Activated CD4-positive, alpha-beta memory T cell treated with anti-CD3 and anti-CD28 coated beads, Interleukin-2, amount 10 ng/mL, durations not matched to agents 7 days and 5 days (primary cell): ENCODE measurements around the gene UAP1. TPM values are rescaled to one million over a fixed set of nuclear protein-coding genes. Genes with fewer than 3 reads are reported as not detected.

Experiments used
- CTCF ChIA-PET: fragments of 350-600 bp; sonication (Branson Sonifier 250); formaldehyde crosslinking; loops from one replicate; lab custom pipeline; 2021; ENCODE audit warnings: antibody characterized with exemption, inconsistent platforms; lab: Charles Lee
- POLR2A ChIA-PET: fragments of 350-600 bp; sonication (Branson Sonifier 250); formaldehyde crosslinking; loops from one replicate; lab custom pipeline; 2021; ENCODE audit warnings: antibody characterized with exemption; lab: Charles Lee
- DNase-seq: peaks from one replicate; pipeline ENCODE4 v3.0.0-alpha.2; 2020
- H3K27ac Mint-ChIP-seq: one replicate; pipeline ENCODE4 v1.8.0; 2021; ENCODE audit warnings: mild to moderate bottlenecking, mixed read lengths
- H3K27me3 Mint-ChIP-seq: one replicate; pipeline ENCODE4 v1.8.0; 2021; ENCODE audit warnings: mixed read lengths
- H3K36me3 Mint-ChIP-seq: one replicate; pipeline ENCODE4 v1.8.0; 2021; ENCODE audit warnings: low read depth, mixed read lengths
- H3K4me1 Mint-ChIP-seq: one replicate; pipeline ENCODE4 v1.8.0; 2021; ENCODE audit warnings: mixed read lengths
- H3K4me3 Mint-ChIP-seq: one replicate; pipeline ENCODE4 v1.8.0; 2021; ENCODE audit warnings: mild to moderate bottlenecking, mixed read lengths
- H3K9me3 Mint-ChIP-seq: one replicate; pipeline ENCODE4 v1.8.0; 2021; ENCODE audit warnings: mixed read lengths
- total RNA-seq, 2 experiments: library from RNA; stranded (reverse); gene quantifications; one replicate each; pipeline ENCODE4 v1.2.3, GENCODE V29; 2021

Gene UAP1
- total RNA-seq, result 10 to 100 TPM; 16.8 TPM

DNA sequence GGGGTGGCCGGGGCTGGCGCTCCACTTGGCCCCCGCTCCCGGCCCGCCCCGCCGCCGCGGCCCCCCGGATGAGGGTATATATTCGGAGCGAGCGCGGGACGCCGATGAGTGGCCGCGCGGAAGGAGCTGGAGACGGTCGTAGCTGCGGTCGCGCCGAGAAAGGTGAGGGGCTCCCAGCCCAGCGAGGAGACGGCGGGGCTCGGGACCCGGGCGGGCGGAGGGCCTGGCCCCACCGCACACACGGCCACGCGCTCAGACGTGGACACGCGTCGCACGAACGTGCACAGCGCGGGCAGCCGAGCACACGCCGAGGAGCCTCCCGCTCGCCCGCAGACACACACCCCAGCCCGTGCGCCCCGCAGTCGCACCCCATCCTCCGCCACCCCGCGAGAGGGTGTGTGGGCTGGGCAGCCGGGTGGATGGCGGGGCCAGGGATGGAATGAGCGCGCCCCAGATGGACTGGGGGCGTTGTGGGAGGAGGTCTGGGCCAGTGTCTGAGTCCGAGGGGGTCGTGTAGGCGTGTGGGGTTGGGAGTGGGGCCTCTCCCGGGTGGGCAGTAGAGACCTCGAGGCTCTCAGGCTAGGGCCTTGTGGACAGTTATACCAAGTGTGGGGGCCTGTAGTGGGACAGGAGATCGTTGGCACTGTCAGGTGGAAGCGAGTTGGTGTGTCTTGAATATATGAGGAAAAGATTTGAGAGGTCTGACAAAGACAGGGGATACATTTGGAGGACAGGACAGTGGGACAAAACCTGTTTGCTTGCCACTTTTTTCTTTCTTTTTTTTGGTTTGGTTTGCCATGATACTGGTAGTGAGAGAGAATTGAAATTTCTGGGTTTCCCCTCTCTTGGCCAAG lies at the start of gene UAP1:
UAP1 (plus strand) TSS at position 107 of the 854 bp plus-strand sequence. CDS start 4,347 bp downstream, outside the sequence.
- no peaks in the 10 kb centered on the region for H3K27me3 Mint-ChIP-seq
- no peaks in the 10 kb centered on the region for H3K9me3 Mint-ChIP-seq
- peaks cover 30% of the 10 kb centered on the region for H3K4me1 Mint-ChIP-seq
- DNase-seq, result no peak
- ChIA-PET POLR2A (interaction anchor here (1.6 kb wide), 3 partner anchors 17 to 63 kb away, joined by 3 to 7 read pairs (median 4); no protein-coding TSS in a partner anchor), CTCF (no interaction called here)
- H3K4me3 Mint-ChIP-seq, result peak within 1 kb of the TSS; percentile 91
- H3K27ac Mint-ChIP-seq, result peak within 1 kb of the TSS; percentile 89
- H3K36me3 Mint-ChIP-seq, result peaks cover 4% of the 10 kb centered on the region

DNA sequence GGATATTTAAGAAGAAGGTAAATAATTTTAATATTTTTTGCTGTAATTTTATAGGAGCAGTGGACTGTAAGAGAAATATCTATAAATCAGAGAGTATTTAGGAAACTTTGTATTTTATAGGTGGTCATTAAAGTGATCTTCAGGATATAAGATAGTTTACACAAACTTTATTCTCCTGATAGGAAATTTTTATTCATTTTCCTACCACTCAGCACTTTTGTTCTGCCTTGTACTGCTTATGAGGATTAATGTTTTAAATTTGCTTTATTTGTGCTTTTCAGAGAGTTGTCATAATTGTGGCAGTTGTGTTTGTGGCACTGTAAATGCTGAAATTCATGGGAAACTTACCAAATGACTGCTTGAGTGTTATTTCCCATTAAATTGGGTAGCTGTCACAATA lies 34.2 kb upstream of the UAP1 start:
- POLR2A ChIA-PET, result no interaction called here
- no peak overlapping the region for H3K4me3 Mint-ChIP-seq
- DNase-seq, result no peak
- H3K9me3 Mint-ChIP-seq, result no peaks in the 10 kb centered on the region
- H3K27ac Mint-ChIP-seq, result no peak overlapping the region
- H3K4me1 Mint-ChIP-seq, result no peaks in the 10 kb centered on the region
- peaks cover 52% of the 10 kb centered on the region for H3K36me3 Mint-ChIP-seq
- H3K27me3 Mint-ChIP-seq, result no peaks in the 10 kb centered on the region
- CTCF ChIA-PET, result no interaction called here

DNA sequence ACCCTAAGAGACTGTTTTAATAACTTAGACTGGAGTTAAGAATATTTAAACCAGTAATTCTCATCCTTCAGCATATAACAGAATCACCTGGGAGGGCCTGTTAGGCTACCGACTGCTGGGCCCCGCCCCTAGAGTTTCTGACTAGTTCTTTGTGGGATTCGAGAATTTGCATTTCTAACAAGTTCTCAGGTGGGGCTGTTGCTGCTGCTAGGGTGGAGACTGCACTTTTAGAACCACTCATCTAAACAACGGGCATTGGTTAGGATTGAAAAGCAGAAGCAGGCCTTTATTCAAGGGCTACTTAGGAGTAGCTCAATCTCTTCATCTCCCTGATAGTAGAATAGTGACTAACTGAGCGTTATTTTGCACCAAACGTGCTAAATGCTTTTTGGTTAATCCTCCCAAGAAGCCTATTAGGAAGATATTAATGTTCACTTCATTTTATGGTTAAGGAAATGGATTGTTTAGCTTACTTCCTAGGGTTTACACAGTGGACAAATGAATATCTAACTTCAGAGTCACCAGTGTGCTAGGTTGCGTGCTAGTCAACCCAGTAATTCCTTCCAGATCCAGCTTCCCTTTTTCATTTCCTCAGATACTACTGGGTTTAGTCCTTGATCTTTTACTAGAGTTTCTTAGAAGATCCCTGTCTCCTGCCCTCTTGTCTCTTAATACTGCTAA lies 31.1 kb upstream of the UAP1 start:
- Mint-ChIP-seq H3K27me3 (no peaks in the 10 kb centered on the region), H3K27ac (no peak overlapping the region), H3K9me3 (no peaks in the 10 kb centered on the region), H3K36me3 (peaks cover 25% of the 10 kb centered on the region), H3K4me1 (no peaks in the 10 kb centered on the region), H3K4me3 (no peak overlapping the region)
- ChIA-PET CTCF (no interaction called here), POLR2A (interaction anchor here (1.0 kb wide), 1 partner anchor 30 kb away, joined by 3 read pairs; no protein-coding TSS in a partner anchor)
- DNase-seq, result no peak

DNA sequence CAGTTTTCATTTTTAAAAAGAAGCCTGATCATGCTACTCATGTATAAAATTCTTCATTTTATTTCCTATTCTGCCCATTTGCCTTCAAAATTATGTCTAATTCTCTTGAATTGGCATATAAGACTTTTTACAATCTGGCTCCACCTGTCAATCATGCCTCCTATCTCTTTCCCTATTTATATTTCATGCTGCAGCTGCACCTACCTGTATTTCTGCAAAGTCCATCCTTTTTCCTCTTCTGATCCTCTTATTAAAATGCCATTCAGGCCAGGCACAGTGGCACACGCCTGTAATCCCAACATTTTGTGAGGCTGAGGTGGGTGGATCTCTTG lies 30.6 kb upstream of the UAP1 start:
- no peaks in the 10 kb centered on the region for H3K4me1 Mint-ChIP-seq
- POLR2A ChIA-PET, result interaction anchor here (1.0 kb wide), 1 partner anchor 29 kb away, joined by 3 read pairs; no protein-coding TSS in a partner anchor
- H3K4me3 Mint-ChIP-seq, result no peak overlapping the region
- H3K27ac Mint-ChIP-seq, result no peak overlapping the region
- DNase-seq, result no peak
- H3K27me3 Mint-ChIP-seq, result no peaks in the 10 kb centered on the region
- H3K9me3 Mint-ChIP-seq, result no peaks in the 10 kb centered on the region
- CTCF ChIA-PET, result no interaction called here
- peaks cover 20% of the 10 kb centered on the region for H3K36me3 Mint-ChIP-seq

DNA sequence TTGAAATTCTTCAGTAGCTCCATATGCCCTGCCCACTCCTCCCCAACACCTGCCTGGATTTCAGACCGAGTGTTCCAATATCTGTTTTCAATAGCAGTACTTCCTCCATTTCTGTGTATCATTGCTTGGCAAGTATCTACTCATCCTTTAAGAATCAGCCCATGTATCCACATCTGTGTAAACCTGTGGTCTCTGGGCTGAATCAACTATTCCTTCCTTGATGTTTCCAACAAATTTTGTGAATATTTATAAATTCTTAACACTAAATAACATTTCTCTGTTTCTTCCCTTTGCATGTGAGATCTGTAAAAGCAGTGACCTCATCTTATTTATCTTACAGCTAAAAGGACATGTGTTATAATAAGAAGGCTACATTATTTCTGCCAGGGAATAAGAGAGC lies 26.0 kb upstream of the UAP1 start:
- ChIA-PET CTCF (no interaction called here), POLR2A (no interaction called here)
- Mint-ChIP-seq H3K36me3 (peaks cover 7% of the 10 kb centered on the region), H3K9me3 (peaks cover 2% of the 10 kb centered on the region), H3K4me3 (no peak overlapping the region), H3K4me1 (peaks cover 15% of the 10 kb centered on the region), H3K27ac (no peak overlapping the region), H3K27me3 (no peaks in the 10 kb centered on the region)
- no peak for DNase-seq

DNA sequence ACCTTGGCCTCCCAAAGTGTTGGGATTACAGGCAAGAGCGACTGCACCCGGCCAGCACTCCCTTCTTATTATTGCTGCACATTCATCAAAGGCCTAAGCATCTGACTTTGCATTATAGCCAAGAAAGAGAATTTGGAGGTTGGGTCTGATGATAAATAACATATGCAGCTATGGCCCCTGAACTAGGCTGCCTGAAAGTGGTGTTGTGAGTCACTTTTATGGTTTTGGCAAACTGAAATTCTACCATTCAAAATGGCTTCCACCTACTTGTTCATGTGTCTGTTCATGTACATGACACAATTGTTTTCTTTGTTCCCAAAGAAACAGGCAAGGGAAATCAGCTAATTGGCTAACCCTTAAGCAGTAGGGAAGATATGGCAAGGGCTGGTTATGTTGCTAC lies 25.0 kb upstream of the UAP1 start:
- Mint-ChIP-seq H3K27ac (no peak overlapping the region), H3K9me3 (peaks cover 2% of the 10 kb centered on the region), H3K27me3 (no peaks in the 10 kb centered on the region), H3K4me3 (no peak overlapping the region), H3K36me3 (peaks cover 7% of the 10 kb centered on the region), H3K4me1 (peaks cover 17% of the 10 kb centered on the region)
- DNase-seq, result no peak
- ChIA-PET POLR2A (interaction anchor here (1.0 kb wide), 1 partner anchor 24 kb away, joined by 3 read pairs; no protein-coding TSS in a partner anchor), CTCF (no interaction called here)

DNA sequence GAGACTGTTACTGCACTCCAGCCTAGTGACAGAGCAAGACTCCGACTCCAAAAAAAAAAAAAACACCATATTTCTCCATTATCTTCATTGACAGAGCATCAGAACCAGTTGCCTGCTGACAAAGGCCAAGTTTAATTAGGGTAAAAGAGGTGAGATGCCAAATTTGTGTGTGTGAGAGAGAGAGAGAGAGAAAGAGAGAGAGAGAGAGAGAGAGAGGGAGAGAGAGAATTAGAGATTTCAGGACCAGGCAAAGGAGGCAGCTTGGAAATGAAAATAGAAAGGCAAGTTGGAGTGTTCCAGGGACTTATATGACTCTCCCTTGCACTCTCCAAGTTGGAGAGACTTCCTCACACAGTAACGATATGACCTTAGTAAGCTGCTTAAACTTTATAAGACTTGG lies 24.3 kb upstream of the UAP1 start:
- H3K36me3 Mint-ChIP-seq, result peaks cover 7% of the 10 kb centered on the region
- no peak for DNase-seq
- H3K27ac Mint-ChIP-seq, result no peak overlapping the region
- H3K4me1 Mint-ChIP-seq, result peaks cover 17% of the 10 kb centered on the region
- no peaks in the 10 kb centered on the region for H3K27me3 Mint-ChIP-seq
- ChIA-PET CTCF (no interaction called here), POLR2A (interaction anchor here (1.0 kb wide), 1 partner anchor 23 kb away, joined by 3 read pairs; no protein-coding TSS in a partner anchor)
- H3K4me3 Mint-ChIP-seq, result no peak overlapping the region
- peaks cover 2% of the 10 kb centered on the region for H3K9me3 Mint-ChIP-seq

DNA sequence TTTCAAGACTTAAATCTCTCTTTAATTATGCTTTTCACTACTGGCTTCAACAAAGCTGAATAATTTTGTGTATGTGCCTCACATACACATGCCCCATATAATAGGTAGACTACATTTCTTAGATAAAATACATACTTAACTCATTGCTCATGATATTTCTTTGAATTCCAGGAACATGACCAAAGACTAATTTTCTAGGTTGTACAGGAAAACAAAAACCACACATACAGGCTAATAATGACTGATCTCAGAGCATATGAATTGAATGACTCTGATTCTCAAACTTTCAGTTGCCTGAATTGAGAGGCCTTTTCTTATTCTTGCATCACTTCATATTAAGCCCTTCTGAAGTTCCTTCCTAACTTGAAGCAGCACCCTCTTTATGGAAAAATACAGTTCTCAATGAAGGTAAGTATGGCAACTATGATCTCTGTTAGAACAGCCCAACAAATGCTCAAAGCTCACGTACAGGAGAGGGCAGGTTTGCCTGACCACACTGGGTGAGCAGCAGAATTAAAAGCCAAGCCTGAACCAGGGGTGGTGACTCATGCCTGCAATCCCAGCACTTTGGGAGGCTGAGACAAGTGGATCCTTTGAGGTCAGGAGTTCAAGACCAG lies 22.6 kb upstream of the UAP1 start:
- peaks cover 17% of the 10 kb centered on the region for H3K4me1 Mint-ChIP-seq
- H3K9me3 Mint-ChIP-seq, result peaks cover 8% of the 10 kb centered on the region
- CTCF ChIA-PET, result interaction anchor here (1.1 kb wide), 1 partner anchor 9 kb away, joined by 3 read pairs; no protein-coding TSS in a partner anchor
- POLR2A ChIA-PET, result no interaction called here
- no peak overlapping the region for H3K4me3 Mint-ChIP-seq
- peak; percentile 17 for DNase-seq
- H3K27me3 Mint-ChIP-seq, result no peaks in the 10 kb centered on the region
- H3K36me3 Mint-ChIP-seq, result peaks cover 10% of the 10 kb centered on the region
- H3K27ac Mint-ChIP-seq, result peak overlapping the region; percentile 72

DNA sequence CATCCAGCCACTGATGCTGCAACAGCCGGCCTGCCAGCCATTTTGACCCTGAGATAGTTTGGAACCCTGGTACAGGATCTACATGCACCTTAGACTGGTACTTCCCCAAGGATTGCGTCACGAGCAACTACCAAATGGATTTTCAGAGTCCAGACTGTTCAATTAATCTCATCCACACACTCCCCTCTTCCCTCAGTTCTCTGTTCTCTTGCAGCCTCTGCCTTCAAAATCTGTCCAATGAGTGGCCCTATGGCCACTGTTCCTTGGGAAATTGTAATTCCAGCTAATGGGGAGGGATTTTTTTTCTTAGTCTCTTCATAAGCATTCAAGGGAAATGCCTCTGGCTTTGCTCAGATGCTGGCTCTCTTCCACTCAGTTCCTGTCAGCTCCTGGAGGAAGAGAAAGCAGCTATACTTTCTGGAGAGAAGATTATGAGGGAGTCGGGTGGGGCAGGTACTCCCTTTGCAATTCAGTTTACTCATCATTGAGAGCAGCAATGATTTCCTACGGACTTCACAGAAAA lies 19.8 kb upstream of the UAP1 start:
- Mint-ChIP-seq H3K27me3 (no peaks in the 10 kb centered on the region), H3K36me3 (peaks cover 10% of the 10 kb centered on the region), H3K27ac (no peak overlapping the region), H3K4me1 (peaks cover 15% of the 10 kb centered on the region), H3K4me3 (no peak overlapping the region), H3K9me3 (peaks cover 10% of the 10 kb centered on the region)
- CTCF ChIA-PET, result no interaction called here
- POLR2A ChIA-PET, result interaction anchor here (1.0 kb wide), 1 partner anchor 18 kb away, joined by 3 read pairs; no protein-coding TSS in a partner anchor
- DNase-seq, result no peak

DNA sequence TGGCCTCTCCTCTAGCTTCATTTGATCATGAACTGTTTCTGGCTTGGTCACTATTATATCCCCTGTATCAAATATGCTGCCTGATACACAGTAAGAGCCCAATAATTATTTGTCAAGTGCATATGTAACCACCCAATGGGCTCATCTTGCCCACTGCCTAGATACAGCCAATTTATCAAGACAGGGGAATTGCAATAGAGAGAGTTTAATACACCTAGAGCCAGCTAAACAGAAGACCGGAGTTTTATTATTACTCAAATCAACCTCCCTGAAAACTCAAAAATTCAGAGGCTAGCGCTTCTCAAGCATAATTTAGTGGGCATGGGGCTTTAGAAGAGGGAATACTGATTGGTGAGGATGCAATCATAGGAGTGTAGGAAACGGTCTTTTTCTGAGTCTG lies 18.3 kb upstream of the UAP1 start:
- ChIA-PET CTCF (no interaction called here), POLR2A (no interaction called here)
- H3K36me3 Mint-ChIP-seq, result peaks cover 10% of the 10 kb centered on the region
- H3K4me1 Mint-ChIP-seq, result peaks cover 13% of the 10 kb centered on the region
- no peaks in the 10 kb centered on the region for H3K27me3 Mint-ChIP-seq
- H3K27ac Mint-ChIP-seq, result no peak overlapping the region
- no peak overlapping the region for H3K4me3 Mint-ChIP-seq
- peaks cover 8% of the 10 kb centered on the region for H3K9me3 Mint-ChIP-seq
- no peak for DNase-seq

DNA sequence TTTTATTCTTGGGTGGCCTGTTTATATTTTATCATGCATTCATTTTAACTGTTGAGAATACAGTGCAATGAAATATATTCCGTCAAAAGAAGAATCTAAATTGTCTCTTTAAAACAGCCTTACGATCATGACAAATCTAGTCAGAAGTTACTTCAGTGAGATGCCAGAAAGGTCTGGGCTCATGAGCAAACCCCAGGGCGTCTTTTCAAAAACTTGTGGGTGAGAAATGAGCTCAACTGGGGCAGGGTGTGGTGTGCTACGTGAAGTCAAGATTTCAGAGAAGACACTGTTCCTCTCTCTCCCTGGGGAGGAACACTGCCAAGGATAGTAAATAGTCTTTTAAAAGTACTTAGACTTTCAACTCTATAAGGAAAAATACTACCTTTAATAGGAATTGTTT lies 13.4 kb upstream of the UAP1 start:
- Mint-ChIP-seq H3K4me3 (no peak overlapping the region), H3K27me3 (no peaks in the 10 kb centered on the region), H3K27ac (no peak overlapping the region), H3K4me1 (peaks cover 3% of the 10 kb centered on the region), H3K36me3 (peaks cover 2% of the 10 kb centered on the region), H3K9me3 (peaks cover 7% of the 10 kb centered on the region)
- ChIA-PET POLR2A (no interaction called here), CTCF (interaction anchor here (0.9 kb wide), 1 partner anchor 9 kb away, joined by 3 read pairs; no protein-coding TSS in a partner anchor)
- DNase-seq, result no peak

DNA sequence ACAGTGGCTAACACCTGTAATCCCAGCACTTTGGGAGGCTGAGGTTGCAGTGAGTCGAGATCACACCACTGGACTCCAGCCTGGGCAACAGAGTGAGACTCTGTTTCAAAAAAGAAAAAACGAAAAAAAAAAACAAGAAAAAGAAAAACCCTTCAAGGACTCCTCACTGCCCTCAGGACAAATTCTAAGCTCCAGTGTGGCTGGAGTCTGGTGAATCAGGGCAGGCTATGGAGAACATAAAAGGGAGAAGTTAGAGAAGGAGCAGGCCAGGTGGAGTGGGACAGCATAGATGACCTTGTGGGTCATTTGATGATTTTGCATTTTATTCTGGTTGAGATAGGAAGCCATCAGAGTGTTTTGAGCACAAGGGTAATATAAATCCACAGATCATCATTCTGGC lies 12.5 kb upstream of the UAP1 start:
- Mint-ChIP-seq H3K4me1 (peaks cover 3% of the 10 kb centered on the region), H3K4me3 (no peak overlapping the region), H3K27ac (no peak overlapping the region), H3K36me3 (no peaks in the 10 kb centered on the region), H3K9me3 (peaks cover 3% of the 10 kb centered on the region), H3K27me3 (no peaks in the 10 kb centered on the region)
- DNase-seq, result no peak
- CTCF ChIA-PET, result no interaction called here
- POLR2A ChIA-PET, result no interaction called here

DNA sequence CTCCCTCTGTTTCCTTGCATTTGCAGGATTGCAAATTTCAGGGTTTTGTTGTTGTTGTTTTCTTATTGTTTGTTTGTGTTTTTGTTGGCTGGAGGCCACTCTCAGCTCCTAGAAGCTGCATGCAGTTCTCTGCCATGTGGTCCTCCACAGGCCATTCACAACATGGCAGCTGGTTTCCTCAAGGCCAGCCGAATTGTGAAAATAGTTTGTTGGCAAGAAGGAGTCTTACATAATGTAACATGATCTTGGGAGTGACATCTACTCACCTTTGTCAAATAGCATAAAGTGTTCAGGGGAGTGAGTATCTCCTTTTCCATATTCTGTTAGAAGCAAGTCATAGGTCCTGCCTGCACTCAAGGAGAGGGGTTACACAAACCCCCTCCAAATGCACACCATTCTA lies 10.6 kb upstream of the UAP1 start:
- H3K27me3 Mint-ChIP-seq, result no peaks in the 10 kb centered on the region
- H3K36me3 Mint-ChIP-seq, result no peaks in the 10 kb centered on the region
- DNase-seq, result no peak
- POLR2A ChIA-PET, result no interaction called here
- H3K9me3 Mint-ChIP-seq, result no peaks in the 10 kb centered on the region
- H3K4me3 Mint-ChIP-seq, result no peak overlapping the region
- H3K4me1 Mint-ChIP-seq, result peaks cover 3% of the 10 kb centered on the region
- H3K27ac Mint-ChIP-seq, result no peak overlapping the region
- CTCF ChIA-PET, result no interaction called here
